WTC11 (cell line): ENCODE data around the gene FGFR1OP2. TPM values are rescaled to one million over a fixed set of nuclear protein-coding genes. Genes with fewer than 3 reads are reported as not detected.

ENCODE experiments used
- ATAC-seq: fragments of 200-7000 bp; cut with Tn5 transposase; 2 replicates; pipeline ENCODE4 v1.10.0; 2021; ENCODE audit warnings: mild to moderate bottlenecking, moderate library complexity
- CTCF ChIA-PET: fragments of 300-600 bp; sonication (Branson Sonifier 250); formaldehyde crosslinking; loops from one replicate; lab custom pipeline; 2021; ENCODE audit warnings: antibody characterized with exemption; lab: Charles Lee
- POLR2A ChIA-PET: fragments of 350-600 bp; sonication (Branson Sonifier 250); formaldehyde crosslinking; loops from one replicate; lab custom pipeline; 2021; ENCODE audit warnings: antibody characterized with exemption; lab: Charles Lee
- DNase-seq: peaks from one replicate; pipeline ENCODE4 v3.0.0; 2021; ENCODE audit warnings: low spot score
- H3K27ac Mint-ChIP-seq: 2 replicates; pipeline ENCODE4 v1.8.0; 2021; ENCODE audit warnings: mixed read lengths
- H3K27me3 Mint-ChIP-seq: 2 replicates; pipeline ENCODE4 v1.8.0; 2021; ENCODE audit warnings: low read depth, mild to moderate bottlenecking, moderate library complexity, mixed read lengths
- H3K36me3 Mint-ChIP-seq: 2 replicates; pipeline ENCODE4 v1.8.0; 2021; ENCODE audit warnings: mixed read lengths
- H3K4me1 Mint-ChIP-seq: 2 replicates; pipeline ENCODE4 v1.8.0; 2022; ENCODE audit warnings: mixed read lengths
- H3K4me3 Mint-ChIP-seq: 2 replicates; pipeline ENCODE4 v1.8.0; 2021; ENCODE audit warnings: mild to moderate bottlenecking, moderate library complexity, mixed read lengths
- H3K9me3 Mint-ChIP-seq: 2 replicates; pipeline ENCODE4 v1.8.0; 2021; ENCODE audit warnings: mixed read lengths
- ELF4 ChIP-seq: sonication (generic); formaldehyde crosslinking; IDR thresholded peaks from 2 replicates; pipeline ENCODE4 v1.8.1; 2022; ENCODE audit warnings: low read depth, mild to moderate bottlenecking, moderate library complexity, missing genetic modification reagents
- IRF2 ChIP-seq: sonication (generic); formaldehyde crosslinking; IDR thresholded peaks from 2 replicates; pipeline ENCODE4 v1.8.0; 2022; ENCODE audit warnings: low read depth, missing genetic modification reagents, borderline replicate concordance
- JUN ChIP-seq: sonication (generic); formaldehyde crosslinking; IDR thresholded peaks from 2 replicates; pipeline ENCODE4 v1.8.0; 2023; ENCODE audit warnings: mild to moderate bottlenecking, missing genetic modification reagents
- KAT7 ChIP-seq: sonication (generic); formaldehyde crosslinking; IDR thresholded peaks from 2 replicates; pipeline ENCODE4 v1.8.1; 2023; ENCODE audit warnings: missing genetic modification reagents, mild to moderate bottlenecking, borderline replicate concordance
- MXD4 ChIP-seq: fragments of 250-450 bp; sonication (Bioruptor Pico); IDR thresholded peaks from 2 replicates; pipeline ENCODE4 v1.8.0; 2021; ENCODE audit warnings: mild to moderate bottlenecking, moderate library complexity, borderline replicate concordance
- NR2C2 ChIP-seq: sonication (generic); formaldehyde crosslinking; IDR thresholded peaks from 2 replicates; pipeline ENCODE4 v1.8.0; 2022; ENCODE audit warnings: mild to moderate bottlenecking, missing genetic modification reagents
- PRRX2 ChIP-seq: fragments of 250-450 bp; sonication (Bioruptor Pico); IDR thresholded peaks from 2 replicates; pipeline ENCODE4 v1.8.0; 2021; ENCODE audit warnings: mild to moderate bottlenecking
- RELA ChIP-seq: sonication (generic); formaldehyde crosslinking; IDR thresholded peaks from 2 replicates; pipeline ENCODE4 v1.8.1; 2022; ENCODE audit warnings: missing genetic modification reagents, mild to moderate bottlenecking, borderline replicate concordance
- TEAD4 ChIP-seq: sonication (generic); formaldehyde crosslinking; IDR thresholded peaks from 2 replicates; pipeline ENCODE4 v1.8.0; 2022; ENCODE audit warnings: mild to moderate bottlenecking, missing genetic modification reagents
- ZNF138 ChIP-seq: sonication (generic); formaldehyde crosslinking; conservative IDR thresholded peaks from 2 replicates; pipeline ENCODE4 v1.8.1; 2022; ENCODE audit warnings: mild to moderate bottlenecking, moderate library complexity, missing genetic modification reagents
- total RNA-seq: library from RNA; stranded (reverse); gene quantifications from 3 replicates; pipeline ENCODE4 v1.2.3, GENCODE V29; 2021
- TF ChIP-seq, protein P1 (sequence below): sonication (generic); formaldehyde crosslinking; IDR thresholded peaks from 2 replicates; pipeline ENCODE4 v1.8.1; 2023; ENCODE audit warnings: mild to moderate bottlenecking, missing genetic modification reagents, moderate library complexity
- TF ChIP-seq, protein P2 (sequence below): sonication (generic); formaldehyde crosslinking; IDR thresholded peaks from 2 replicates; pipeline ENCODE4 v1.8.0; 2022; ENCODE audit warnings: mild to moderate bottlenecking, missing genetic modification reagents
- TF ChIP-seq, protein P3 (sequence below): sonication (generic); formaldehyde crosslinking; IDR thresholded peaks from 2 replicates; pipeline ENCODE4 v1.8.1; 2023; ENCODE audit warnings: mild to moderate bottlenecking, missing genetic modification reagents, moderate library complexity
- TF ChIP-seq, protein P4 (sequence below): fragments of 250-450 bp; sonication (Bioruptor Pico); IDR thresholded peaks from 2 replicates; pipeline ENCODE4 v1.9.0; 2021; ENCODE audit warnings: mild to moderate bottlenecking
- TF ChIP-seq, protein P5 (sequence below): sonication (generic); formaldehyde crosslinking; IDR thresholded peaks from 2 replicates; pipeline ENCODE4 v1.8.1; 2022; ENCODE audit warnings: low read depth, missing genetic modification reagents, borderline replicate concordance
- TF ChIP-seq, protein P6 (sequence below): fragments of 250-450 bp; sonication (Bioruptor Pico); IDR thresholded peaks from 2 replicates; pipeline ENCODE4 v1.8.0; 2021; ENCODE audit warnings: mild to moderate bottlenecking
- TF ChIP-seq, protein P7 (sequence below): fragments of 250-450 bp; sonication (Bioruptor Pico); conservative IDR thresholded peaks from 2 replicates; pipeline ENCODE4 v1.9.0; 2021; ENCODE audit warnings: mild to moderate bottlenecking

Gene FGFR1OP2
- total RNA-seq, 1 experiment from 2014 or later, result 28.9 TPM

DNA sequence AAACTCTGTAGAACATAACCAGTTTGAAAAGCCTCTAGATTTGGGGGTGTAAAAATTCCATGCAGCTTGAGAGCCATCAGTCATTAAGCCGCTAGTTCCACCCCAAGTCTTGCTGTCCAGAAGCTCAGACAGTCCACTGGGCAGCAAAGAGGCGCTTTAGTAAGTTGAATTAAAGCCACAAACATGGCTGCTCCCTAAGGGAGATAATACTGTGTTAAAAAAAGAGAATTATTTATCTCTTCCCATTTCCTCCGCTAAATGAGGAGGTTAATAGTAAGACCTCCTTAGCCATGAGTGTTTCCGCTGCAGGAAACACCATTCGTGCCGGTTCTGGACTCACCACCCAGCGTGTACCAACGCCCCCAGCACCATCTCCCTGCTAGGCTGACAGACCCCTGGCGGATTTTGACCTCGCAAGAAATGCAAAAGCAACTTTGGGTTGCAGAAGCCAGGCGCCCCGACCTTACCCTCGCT, 75.4 kb downstream of the FGFR1OP2 start:
- ChIA-PET CTCF (interaction anchor here (0.6 to 3.4 kb wide), 13 partner anchors 9 to 295 kb away, joined by 3 to 57 read pairs (median 4); partner anchors contain the start of genes FGFR1OP2 and MED21), POLR2A (interaction anchor here (1.0 kb wide), 1 partner anchor 9 kb away, joined by 6 read pairs; the partner anchor contains the start of gene MED21)
- no peaks in the 10 kb centered on the region for H3K27me3 Mint-ChIP-seq
- peaks cover 45% of the 10 kb centered on the region for H3K4me1 Mint-ChIP-seq
- peak overlapping the region; percentile 92 for H3K4me3 Mint-ChIP-seq
- H3K27ac Mint-ChIP-seq, result peak overlapping the region; percentile 85; the same call in 1 of the 2 replicates
- H3K9me3 Mint-ChIP-seq, result no peaks in the 10 kb centered on the region
- ATAC-seq (no peak), DNase-seq (no peak)
- no peaks in the 10 kb centered on the region for H3K36me3 Mint-ChIP-seq
- TF ChIP-seq TEAD4 (CRISPR knock-in tag) (no peak), KAT7 (no peak), ZNF138 (CRISPR knock-in tag) (no peak), RELA (CRISPR knock-in tag) (no peak), MXD4 (CRISPR knock-in tag) (no peak), PRRX2 (CRISPR knock-in tag) (no peak), NR2C2 (CRISPR knock-in tag) (no peak), IRF2 (CRISPR knock-in tag) (no peak), JUN (CRISPR knock-in tag) (no peak), ELF4 (CRISPR knock-in tag) (no peak)
- TF ChIP-seq, protein P1, sequence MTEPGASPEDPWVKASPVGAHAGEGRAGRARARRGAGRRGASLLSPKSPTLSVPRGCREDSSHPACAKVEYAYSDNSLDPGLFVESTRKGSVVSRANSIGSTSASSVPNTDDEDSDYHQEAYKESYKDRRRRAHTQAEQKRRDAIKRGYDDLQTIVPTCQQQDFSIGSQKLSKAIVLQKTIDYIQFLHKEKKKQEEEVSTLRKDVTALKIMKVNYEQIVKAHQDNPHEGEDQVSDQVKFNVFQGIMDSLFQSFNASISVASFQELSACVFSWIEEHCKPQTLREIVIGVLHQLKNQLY (CRISPR knock-in tag), result no peak
- TF ChIP-seq, protein P2, sequence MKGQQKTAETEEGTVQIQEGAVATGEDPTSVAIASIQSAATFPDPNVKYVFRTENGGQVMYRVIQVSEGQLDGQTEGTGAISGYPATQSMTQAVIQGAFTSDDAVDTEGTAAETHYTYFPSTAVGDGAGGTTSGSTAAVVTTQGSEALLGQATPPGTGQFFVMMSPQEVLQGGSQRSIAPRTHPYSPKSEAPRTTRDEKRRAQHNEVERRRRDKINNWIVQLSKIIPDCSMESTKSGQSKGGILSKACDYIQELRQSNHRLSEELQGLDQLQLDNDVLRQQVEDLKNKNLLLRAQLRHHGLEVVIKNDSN (CRISPR knock-in tag), result no peak
- TF ChIP-seq, protein P3, sequence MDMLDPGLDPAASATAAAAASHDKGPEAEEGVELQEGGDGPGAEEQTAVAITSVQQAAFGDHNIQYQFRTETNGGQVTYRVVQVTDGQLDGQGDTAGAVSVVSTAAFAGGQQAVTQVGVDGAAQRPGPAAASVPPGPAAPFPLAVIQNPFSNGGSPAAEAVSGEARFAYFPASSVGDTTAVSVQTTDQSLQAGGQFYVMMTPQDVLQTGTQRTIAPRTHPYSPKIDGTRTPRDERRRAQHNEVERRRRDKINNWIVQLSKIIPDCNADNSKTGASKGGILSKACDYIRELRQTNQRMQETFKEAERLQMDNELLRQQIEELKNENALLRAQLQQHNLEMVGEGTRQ (CRISPR knock-in tag), result no peak
- TF ChIP-seq, protein P4, sequence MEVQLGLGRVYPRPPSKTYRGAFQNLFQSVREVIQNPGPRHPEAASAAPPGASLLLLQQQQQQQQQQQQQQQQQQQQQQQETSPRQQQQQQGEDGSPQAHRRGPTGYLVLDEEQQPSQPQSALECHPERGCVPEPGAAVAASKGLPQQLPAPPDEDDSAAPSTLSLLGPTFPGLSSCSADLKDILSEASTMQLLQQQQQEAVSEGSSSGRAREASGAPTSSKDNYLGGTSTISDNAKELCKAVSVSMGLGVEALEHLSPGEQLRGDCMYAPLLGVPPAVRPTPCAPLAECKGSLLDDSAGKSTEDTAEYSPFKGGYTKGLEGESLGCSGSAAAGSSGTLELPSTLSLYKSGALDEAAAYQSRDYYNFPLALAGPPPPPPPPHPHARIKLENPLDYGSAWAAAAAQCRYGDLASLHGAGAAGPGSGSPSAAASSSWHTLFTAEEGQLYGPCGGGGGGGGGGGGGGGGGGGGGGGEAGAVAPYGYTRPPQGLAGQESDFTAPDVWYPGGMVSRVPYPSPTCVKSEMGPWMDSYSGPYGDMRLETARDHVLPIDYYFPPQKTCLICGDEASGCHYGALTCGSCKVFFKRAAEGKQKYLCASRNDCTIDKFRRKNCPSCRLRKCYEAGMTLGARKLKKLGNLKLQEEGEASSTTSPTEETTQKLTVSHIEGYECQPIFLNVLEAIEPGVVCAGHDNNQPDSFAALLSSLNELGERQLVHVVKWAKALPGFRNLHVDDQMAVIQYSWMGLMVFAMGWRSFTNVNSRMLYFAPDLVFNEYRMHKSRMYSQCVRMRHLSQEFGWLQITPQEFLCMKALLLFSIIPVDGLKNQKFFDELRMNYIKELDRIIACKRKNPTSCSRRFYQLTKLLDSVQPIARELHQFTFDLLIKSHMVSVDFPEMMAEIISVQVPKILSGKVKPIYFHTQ (CRISPR knock-in tag), result no peak
- TF ChIP-seq, protein P5, sequence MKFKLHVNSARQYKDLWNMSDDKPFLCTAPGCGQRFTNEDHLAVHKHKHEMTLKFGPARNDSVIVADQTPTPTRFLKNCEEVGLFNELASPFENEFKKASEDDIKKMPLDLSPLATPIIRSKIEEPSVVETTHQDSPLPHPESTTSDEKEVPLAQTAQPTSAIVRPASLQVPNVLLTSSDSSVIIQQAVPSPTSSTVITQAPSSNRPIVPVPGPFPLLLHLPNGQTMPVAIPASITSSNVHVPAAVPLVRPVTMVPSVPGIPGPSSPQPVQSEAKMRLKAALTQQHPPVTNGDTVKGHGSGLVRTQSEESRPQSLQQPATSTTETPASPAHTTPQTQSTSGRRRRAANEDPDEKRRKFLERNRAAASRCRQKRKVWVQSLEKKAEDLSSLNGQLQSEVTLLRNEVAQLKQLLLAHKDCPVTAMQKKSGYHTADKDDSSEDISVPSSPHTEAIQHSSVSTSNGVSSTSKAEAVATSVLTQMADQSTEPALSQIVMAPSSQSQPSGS (CRISPR knock-in tag), result no peak
- TF ChIP-seq, protein P6, sequence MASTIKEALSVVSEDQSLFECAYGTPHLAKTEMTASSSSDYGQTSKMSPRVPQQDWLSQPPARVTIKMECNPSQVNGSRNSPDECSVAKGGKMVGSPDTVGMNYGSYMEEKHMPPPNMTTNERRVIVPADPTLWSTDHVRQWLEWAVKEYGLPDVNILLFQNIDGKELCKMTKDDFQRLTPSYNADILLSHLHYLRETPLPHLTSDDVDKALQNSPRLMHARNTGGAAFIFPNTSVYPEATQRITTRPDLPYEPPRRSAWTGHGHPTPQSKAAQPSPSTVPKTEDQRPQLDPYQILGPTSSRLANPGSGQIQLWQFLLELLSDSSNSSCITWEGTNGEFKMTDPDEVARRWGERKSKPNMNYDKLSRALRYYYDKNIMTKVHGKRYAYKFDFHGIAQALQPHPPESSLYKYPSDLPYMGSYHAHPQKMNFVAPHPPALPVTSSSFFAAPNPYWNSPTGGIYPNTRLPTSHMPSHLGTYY (CRISPR knock-in tag), result no peak
- TF ChIP-seq, protein P7, sequence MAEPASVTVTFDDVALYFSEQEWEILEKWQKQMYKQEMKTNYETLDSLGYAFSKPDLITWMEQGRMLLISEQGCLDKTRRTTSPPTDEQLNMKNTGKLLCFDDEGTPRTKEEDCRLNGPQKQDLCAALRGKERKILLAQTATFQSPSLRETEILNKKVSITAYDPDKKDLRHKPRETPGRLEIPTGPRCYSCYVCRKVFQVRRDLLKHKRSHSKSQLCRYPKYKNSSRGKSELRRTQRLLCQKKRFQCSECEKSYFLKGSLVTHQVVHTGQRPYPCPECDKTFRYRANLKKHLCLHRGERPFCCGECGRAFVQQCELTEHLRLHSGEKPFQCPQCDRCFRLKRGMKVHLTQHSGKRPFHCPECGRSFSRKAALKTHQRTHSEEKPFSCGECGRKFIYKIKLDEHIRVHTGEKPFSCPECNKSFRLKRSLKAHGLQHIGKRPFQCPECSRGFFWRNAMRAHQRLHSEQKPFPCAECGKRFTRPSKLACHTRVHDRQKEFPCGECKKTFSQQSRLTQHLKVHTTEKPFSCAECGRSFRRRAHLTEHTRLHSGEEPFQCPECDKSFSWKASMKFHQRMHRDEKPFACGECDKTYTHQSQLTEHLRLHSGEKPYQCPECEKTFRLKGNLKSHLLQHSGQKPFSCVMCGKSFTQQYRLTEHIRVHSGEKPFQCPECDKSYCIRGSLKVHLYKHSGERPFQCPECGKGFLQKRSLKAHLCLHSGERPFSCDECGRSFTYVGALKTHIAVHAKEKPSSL, result no peak
